HG03378 (cell line): ENCODE results near the gene TRIM52.

ENCODE experiments used
- ATAC-seq: cut with Tn5 transposase; IDR thresholded peaks from one replicate; pipeline ENCODE4 v1.9.1; 2021; ENCODE audit warnings: mild to moderate bottlenecking, moderate library complexity; ENCODE audit not compliant: unreplicated experiment

Gene TRIM52

DNA sequence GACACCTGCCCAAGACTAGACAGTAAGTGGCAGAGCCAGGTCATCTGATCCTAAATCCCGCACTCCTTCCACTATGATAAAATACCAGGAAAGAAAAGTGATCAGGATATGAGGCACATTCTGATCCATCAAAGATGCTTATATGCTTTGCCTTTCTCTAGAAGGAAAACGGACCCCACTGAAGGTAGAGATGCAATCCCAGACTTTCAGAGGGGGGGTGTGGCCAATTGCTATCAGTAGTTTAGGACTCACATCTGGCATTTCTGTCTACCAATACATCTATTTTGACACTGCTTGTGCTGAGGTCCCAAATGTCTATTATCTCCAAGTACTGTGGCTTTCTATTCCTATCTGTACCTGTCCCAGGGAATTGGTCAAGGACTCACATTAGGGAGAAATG is 1.7 kb downstream of the TRIM52 start:
- no peak for ATAC-seq

DNA sequence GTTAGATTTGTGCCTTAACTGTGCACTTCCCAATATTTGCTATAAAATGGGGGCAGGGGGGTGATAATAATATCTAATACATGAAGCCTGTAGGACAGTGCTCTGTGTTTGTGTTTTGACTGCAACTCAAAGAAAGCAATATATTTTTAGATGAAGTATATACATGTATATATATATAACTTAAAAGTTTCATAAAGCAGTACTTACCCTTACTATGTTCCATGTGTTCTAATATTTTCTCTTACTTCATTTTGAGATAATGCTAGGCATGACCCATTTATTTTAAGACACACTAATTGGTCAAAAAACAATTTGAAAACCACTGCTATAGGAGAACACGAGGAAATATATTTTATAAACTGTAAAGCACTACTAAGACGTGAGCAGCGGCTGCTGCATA is 2.4 kb downstream of the TRIM52 start:
- no peak for ATAC-seq

DNA sequence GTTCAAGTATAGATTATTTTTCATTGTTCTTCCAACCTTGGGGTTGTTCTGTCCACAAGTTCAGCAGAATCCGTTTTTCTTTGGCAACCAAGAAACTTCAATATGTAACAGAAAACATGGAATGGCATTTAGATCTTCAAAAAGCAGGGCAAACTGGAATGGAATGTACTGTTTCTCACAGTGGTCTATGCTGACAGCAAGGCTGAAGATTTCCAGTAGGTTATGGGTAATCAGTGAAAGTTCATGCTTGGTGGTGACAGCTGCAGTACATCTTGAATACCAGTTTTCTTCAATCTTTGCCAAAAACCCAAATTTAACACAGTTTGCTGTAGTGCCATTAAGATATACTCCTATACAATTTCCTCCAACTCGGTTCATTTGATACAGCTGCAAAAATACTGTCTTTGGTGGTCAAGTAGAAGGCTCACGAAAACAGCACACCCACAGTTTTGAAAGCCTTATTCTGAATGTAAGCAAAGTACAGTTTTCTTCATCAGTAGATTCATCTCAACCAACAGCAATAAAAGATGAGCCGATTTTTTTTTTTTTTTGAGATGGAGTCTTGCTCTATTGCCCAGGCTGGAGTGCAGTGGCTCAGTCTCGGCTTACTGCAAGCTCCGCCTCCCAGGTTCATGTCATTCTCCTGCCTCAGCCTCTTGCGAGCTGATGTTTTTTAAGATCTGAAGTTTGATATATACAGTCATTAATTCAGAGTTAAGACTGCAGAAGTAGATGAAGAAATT is 4.9 kb downstream of the TRIM52 start:
- no peak for ATAC-seq

DNA sequence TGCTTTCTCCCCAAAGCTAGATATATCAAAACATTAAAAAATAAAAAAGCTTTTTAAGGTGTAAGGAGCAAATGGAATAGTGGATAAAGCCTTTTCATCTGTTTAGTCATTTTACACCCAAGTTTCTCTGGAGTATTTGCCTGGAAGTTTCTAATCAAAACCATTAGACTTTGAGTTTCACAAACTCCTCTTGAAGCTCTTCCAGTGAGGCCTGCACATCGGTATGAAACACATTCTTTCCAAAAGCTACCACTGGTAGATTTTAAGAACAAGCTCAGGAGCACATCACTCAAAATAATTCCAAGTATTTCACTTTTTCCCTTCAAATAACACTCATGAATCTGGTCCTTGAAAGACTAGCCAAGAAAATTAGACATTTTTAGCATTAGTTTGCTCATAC is 5.7 kb downstream of the TRIM52 start:
- ATAC-seq, result no peak

DNA sequence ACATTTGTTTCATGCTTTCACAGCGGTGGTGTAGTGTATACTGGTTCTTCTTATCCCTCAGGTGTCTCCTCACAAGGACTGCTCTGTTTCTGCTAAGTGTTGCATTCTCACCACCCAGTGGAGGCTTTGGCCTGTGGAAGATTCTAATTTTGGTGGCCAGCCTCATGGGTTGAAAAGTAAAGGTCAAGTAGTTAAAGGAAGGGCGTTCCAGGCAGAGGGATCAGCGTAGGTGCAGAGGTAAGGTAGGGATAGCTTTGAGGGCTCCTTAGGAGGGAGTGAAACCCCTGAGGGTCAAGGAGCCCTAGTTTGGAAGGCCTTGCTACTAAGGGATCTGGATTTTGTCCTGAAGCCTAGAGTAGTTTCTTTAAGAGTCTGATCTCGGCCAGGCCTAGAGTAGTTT is 12.7 kb downstream of the TRIM52 start:
- ATAC-seq, result no peak

DNA sequence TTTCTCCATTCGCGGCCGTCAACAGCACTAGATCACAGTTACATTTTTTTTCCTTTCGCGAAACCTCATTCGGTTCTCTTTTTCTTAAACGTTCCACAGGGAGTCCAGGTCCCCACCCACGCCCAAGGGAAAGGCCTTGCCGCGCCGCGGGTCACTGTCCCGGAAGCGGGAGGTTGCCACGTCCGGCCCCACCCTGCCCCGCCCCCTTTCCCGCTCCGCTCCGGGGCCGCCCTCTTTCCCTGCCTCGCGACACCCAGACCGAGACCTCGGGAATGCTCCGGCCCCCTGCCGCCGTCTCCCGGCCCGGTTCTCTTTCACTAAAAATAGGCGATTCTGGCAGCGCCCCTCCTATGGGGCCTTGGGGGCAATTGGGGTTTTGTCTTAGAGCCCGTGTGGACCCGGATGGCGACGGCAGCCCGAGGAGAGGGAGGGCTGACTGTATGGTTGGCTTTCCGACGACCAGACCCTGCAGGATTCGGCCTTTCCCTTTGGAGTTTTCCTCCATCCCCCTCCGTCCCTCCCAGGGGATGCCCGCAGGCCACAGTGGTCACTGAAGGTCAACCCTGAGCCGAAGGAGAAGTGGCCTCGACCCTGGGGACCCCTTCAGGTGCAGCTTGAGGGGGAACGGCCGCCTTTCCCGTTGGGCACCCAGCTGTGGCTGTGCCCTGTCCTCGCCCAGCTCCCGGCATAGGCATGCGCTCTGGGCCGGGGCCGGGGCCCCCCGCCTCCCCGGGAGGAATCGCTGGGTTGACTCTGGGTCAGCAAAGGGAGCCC is 14.5 kb downstream of the TRIM52 start:
- no peak for ATAC-seq

DNA sequence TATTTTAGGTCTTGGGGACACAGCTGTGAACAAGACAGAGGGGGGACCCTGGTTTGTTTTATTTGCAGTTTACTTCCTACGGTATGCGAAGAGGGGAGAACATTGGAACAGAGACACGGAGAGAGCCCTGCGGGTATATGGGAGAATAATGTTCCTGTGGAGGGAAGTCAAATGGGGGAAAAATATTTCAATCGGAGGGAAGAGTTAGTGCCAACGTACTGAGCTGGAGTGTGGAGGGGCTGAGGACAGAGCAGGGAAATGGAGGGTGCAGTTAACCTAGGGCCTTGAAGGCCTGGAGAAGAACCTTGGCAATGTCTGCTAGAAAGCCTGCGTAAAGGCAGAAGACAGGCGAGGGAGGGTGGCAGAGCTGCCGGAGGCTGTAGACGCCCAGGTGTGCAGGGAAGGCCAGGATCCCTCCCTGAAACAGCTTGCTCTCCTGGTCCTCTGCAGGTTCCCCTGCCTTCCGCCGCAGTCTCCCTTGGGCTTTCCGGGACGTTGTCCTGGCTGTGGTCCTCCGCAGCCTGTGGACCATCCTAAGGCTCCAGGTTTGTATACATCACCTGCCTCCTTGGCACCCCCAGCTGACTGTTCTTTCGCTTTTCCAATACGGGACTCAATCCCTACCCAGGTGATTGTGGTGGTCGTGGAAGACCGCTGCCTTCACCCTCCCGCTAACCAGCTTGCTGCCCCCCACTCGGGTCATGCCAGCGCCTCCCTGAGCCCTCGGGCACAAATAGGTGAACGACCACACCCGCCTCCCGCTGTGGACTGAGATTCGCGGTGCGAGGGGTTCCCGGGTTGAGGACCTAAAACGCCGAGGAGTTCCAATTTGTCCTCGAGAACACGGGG is 15.3 kb downstream of the TRIM52 start:
- no peak for ATAC-seq

DNA sequence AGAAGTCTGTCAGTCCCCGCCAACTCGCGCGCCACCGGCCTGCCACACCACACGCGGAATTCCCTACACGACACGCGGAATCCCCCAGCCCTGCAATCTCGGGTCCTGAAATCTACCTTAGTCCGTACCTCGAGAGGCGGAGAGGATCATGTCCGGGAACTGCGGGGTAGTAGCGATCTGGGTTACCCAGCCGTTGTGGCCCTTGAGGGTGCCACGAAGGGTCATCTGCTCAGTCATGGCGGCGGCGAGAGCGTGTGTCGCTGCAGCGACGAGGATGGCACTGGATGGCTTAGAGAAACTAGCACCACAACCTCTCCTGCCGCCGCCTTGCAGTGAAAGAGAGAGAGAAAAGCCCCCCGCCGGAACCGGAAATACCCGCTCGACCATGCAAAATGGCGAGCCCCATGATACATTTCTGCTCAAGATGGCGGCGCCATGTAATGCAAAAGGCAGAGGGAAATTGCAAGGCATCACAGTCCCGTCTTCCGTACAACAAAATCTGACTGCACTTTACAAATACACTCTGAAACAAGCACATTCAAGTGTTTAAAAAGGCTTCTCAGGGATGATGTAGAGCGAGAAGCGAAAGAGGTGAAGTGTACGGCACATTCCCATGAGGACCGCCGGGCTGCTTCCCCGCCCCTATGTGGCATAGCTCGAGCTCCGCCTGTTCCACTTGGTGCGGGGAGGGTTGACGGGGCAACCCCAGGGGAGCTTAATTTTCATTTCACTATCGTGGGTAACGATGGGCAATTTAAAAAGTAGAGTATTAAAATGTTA is 17.2 kb downstream of the TRIM52 start, which contains the start of gene RACK1:
Gene RACK1, minus strand, starts transcription at position 343 of the 780 bp plus-strand sequence. Its CDS starts 106 bp downstream, at position 237.
- ATAC-seq, result peak; percentile 63

DNA sequence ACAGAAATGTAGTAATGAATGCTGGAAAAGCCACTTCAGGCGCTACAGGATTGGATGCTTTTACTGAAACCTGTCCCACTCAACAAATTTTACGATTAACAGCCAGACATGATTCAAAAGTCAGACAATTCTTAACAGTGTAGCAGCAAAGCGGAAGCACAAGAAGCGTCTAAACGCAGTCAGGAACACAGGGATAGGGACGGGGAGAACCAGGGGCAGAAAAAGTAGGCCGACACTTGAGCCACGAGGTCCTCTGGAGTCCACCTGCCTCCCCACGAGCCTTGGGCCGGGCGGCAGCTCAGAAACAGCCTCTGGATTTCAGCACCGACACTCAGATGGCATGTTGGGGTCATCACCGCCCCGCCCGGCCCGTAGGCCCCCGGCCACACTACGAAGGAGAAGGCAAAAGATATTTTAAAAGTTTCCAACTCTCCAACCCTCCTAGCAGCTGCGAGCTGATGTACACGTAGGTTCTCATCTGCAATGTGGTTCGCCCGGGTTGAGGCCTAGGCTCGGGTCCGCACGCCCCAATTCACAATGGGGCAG is 17.9 kb downstream of the TRIM52 start:
- no peak for ATAC-seq

DNA sequence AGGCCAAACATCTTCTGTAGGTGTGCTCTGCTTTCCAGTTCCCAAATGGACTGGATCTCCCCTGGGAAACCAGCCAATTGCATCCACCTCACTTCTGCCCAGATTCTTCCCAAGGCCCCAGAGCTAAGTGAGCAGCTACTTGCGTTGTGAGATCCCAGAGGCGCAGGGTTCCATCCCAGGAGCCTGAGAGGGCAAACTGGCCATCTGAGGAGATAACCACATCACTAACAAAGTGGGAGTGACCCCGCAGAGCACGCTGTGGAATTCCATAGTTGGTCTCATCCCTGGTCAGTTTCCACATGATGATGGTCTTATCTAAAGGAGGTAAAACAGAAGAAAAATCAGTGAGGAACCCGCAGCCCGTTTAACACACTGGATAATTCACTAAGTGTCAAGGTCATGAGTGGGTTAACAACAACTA is 18.9 kb downstream of the TRIM52 start:
- no peak for ATAC-seq

DNA sequence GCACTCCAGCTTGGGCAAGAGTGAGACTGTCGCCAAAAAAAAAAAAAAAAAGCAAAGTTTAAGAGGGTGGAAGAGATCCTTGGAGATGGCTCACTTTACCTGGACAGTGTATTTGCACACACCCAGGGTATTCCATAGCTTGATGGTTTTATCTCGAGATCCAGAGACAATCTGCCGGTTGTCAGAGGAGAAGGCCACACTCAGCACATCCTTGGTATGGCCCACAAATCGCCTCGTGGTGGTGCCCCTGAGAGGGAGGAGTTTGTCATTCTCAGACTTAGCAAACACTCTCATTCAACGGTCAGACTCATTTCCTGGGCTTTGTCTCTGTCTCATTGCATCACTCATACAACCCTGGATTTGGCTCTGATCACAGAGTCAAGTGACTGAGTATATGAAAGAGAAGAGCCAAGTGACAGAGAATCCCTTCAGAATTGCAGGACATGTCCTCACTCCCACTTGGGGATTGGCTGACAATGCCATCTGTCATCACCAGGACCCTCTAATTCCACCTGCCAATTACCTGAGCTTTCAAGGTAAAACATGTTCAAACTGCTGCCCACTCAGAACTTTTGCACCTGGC is 19.5 kb downstream of the TRIM52 start:
- no peak for ATAC-seq

DNA sequence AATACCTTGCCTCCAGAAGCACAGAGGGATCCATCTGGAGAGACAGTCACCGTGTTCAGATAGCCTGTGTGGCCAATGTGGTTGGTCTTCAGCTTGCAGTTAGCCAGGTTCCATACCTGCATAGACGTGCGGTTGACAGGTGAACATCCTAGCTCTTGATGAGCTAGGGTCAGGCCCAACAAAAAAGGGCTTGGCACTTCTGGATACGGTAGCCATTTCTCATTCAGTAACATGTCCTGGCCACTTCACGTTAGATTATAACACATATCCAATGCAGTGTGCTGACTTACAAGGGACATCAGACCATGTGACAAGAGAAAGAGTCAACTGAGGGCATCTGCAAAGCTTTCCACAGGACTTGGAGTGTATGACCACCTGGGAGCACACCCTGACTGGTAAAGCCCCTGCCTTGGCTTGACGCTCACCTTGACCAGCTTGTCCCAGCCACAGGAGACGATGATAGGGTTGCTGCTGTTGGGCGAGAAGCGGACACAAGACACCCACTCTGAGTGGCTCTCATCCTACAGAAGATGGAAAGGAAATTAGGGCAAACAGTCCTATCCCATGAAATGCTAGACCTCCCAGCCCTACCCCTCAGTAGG is 21.8 kb downstream of the TRIM52 start:
- no peak for ATAC-seq

DNA sequence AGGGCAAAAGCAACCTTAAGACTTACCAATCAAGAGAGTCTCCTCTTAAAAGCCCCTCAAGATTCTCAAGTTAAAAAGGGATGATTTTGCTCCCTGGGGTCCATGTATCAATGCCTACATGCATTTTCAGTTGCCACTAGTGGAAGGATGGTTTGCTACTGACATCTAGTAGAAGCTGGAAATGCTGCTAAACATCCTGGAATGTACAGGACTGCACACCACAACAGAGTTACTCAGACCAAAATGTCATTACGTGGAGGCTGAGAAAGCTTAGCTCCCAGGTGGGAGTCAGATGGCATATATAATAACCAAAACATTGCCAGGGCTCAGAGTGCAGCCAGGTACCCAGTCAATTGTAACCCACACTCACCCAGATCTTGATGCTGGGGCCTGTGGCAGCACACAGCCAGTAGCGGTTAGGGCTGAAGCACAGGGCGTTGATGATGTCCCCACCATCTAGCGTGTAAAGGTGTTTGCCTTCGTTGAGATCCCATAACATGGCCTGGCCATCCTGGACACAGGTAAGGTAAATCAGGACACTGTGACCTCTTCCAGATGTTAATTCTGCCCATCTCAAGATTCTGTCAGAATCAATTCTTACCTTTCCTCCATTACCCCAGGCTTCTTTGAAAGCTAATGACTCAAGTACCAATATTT is 23.1 kb downstream of the TRIM52 start:
- ATAC-seq, result no peak

DNA sequence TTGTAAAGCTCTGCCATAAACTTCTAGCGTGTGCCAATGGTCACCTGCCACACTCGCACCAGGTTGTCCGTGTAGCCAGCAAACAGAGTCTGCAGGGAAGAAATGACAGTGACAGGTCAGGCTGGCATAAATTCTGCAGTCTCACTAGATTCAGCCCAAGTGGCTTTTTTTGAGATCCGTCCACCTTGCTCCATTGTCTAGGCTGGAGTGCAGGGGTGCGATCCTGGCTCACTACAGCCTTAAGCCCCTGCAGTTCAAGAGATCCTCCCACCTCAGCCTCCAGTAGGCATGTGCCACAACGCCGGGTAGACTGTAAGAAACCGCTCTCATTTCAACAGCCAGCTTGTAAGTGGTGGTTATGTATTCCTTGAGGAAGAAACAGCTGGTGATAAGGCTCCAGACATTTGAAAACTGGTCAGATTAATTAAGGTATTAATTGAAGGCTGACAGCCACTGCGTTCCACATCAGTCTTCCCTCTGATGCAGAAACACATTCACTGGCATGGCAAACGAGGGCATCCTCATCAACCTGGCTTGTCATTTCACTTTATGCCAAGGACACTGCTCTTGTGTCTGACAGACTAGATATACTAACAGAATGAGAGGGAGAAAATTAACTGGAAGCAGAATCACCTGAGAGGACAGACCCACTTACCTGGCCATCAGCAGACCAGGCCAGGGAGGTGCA is 23.8 kb downstream of the TRIM52 start:
- ATAC-seq, result no peak

DNA sequence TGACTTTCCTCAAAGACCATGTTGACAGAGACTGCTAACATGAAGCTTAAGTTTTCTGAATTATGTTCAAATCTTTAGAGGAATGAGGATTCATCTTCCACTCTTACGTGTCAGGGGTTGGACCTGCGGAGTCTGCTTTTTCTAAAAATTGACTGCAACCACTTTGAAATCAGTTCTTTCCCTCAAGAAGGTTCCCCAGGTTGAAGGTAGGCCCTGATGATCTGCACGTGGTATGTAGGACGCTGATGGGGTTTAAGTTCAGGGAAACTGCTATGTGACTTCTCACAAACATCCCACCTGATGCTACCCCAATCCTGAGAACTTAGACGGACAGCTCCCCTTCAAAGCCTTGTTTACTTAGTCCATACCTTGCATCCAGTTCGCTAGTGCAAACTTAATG is 24.5 kb downstream of the TRIM52 start:
- ATAC-seq, result no peak

DNA sequence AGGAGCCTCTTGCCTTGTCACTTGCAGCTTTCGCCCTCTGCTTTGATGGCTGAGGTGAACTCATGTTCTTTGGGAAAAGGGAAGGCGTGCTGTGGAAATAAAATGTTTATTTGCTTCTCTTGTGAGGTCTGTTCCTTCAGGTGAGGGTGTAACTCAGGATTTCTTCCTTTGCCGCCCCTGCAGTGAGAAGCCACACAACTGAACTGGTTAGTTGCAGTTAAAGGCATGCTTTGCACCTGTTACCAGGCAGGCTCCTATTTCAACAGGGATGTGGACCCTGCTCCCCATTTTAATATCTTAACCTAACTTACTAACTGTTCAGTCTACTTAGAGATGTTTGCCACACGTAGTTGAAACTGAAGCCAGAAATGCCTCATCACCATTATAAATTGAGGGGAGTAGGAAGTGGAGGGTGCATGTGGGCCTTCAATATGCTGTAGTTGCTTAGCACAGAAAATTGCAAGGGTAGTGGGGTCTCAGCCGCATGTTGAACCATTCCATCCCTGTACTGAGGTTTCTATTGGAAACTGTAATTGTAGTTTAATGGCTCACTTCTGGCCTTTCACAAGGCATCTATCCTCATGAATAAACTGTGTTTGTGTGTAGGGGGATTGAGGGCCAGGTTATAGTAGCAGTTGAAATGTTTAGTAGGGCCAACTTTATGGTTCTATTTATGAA is 25.1 kb downstream of the TRIM52 start:
- no peak for ATAC-seq

DNA sequence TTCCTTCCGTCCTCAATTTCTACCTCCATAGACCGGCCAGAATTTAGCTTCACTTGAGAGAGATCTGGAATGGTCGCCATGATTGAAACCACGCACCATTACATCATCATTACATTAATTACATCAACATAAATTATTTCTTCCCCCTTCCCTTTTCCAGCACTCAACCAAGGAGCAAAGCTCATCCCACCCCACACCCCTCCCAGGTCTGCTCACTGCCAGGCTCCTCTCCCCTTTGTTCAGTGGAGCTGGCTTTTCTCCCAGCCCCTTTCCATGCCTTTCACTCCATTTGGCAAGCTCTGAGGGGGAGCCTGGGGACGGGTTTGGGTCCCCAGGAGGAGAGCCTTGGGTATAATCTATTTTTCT is 25.6 kb downstream of the TRIM52 start:
- no peak for ATAC-seq
